HCT116 (cell line): ENCODE measurements around the gene TM9SF1. TPM values are rescaled to one million over a fixed set of nuclear protein-coding genes. Genes with fewer than 3 reads are reported as not detected.
"Not testable (repeated sequence)": the region's sequence is repeated elsewhere in the genome, so short reads cannot be mapped to it uniquely, and the experiment has no call there.

Experiments used
- ATAC-seq: fragments of 200-7000 bp; cut with Tn5 transposase; 2 replicates; pipeline ENCODE4 v1.9.1; 2020; ENCODE audit warnings: mild to moderate bottlenecking, moderate library complexity
- BruUV-seq: library from RNA; stranded (reverse); fragments of 400-500 nt; replicated peaks from 2 replicates; lab custom pipeline; 2021; lab: Mats Ljungman, UMichigan
- CTCF ChIA-PET: fragments of 300-600 bp; sonication (Branson Sonifier 250); formaldehyde crosslinking; loops from one replicate; lab custom pipeline; 2021; ENCODE audit warnings: antibody characterized with exemption; lab: Charles Lee
- POLR2A ChIA-PET: fragments of 300-600, 350-600 bp; sonication (Branson Sonifier 250); formaldehyde crosslinking; loops from one replicate; lab custom pipeline; 2021; ENCODE audit warnings: antibody characterized with exemption; lab: Charles Lee
- RAD21 ChIA-PET, 2 experiments: fragments of 300-600 bp; sonication (Branson Sonifier 250); formaldehyde crosslinking; loops; one replicate each; lab custom pipeline; 2023; ENCODE audit warnings: low total read pairs in 2 of 2; ENCODE audit not compliant: uncharacterized antibody in 2 of 2, unreplicated experiment in 2 of 2, low non-redundant PET in 1 of 2; lab: Charles Lee
- DNase-seq: peaks from one replicate; pipeline ENCODE4 v3.0.0-alpha.2; 2010; ENCODE audit warnings: low read depth, low spot score
- H2AFZ ChIP-seq: fragments of 200-600 bp; shearing (Covaris generic), sonication (generic); 2 replicates; pipeline ENCODE4 v1.6.1; 2017; ENCODE audit warnings: low read depth, mixed run types, mixed read lengths, antibody characterized with exemption, low read length; ENCODE audit not compliant: poor library complexity, severe bottlenecking
- H3K27ac ChIP-seq: 2 replicates; pipeline ENCODE4 v1.5.1; 2012; ENCODE audit warnings: low read depth, low read length
- H3K27me3 ChIP-seq: fragments of 200-600 bp; sonication (generic); 2 replicates; pipeline ENCODE4 v1.6.1; 2016; ENCODE audit warnings: mixed run types, low read length, mixed read lengths; ENCODE audit not compliant: insufficient read depth
- H3K36me3 ChIP-seq, 2 experiments: fragments of 200-500 bp in 1 of 2; fragments of 200-600 bp in 1 of 2; sonication (Bioruptor generic) in 1 of 2; sonication (generic) in 1 of 2; 2 replicates each; pipeline versions ENCODE4 v1.5.1 to v1.6.1; 2014 to 2016; ENCODE audit warnings: low read length in 2 of 2, inconsistent platforms in 1 of 2, mixed read lengths in 1 of 2, mixed run types in 1 of 2; ENCODE audit not compliant: insufficient read depth in 2 of 2, control insufficient read depth in 1 of 2
- H3K4me1 ChIP-seq, 2 experiments: fragments of 200-600 bp in 1 of 2; sonication (generic) in 1 of 2; 2 replicates each; pipeline versions ENCODE4 v1.5.1 to v1.6.1; 2012 to 2017; ENCODE audit warnings: low read length in 2 of 2, inconsistent platforms in 1 of 2, mild to moderate bottlenecking in 1 of 2, mixed read lengths in 1 of 2, mixed run types in 1 of 2, moderate library complexity in 1 of 2; ENCODE audit not compliant: insufficient read depth in 2 of 2, control insufficient read depth in 1 of 2
- H3K4me2 ChIP-seq: fragments of 200-600 bp; sonication (generic); 2 replicates; pipeline ENCODE4 v1.6.1; 2017; ENCODE audit warnings: mixed run types, low read length, mixed read lengths
- H3K4me3 ChIP-seq, 2 experiments: fragments of 200-600 bp in 1 of 2; sonication (generic) in 1 of 2; replicated peaks in 1 of 2; 2 replicates each; pipeline ENCODE4 v1.5.1; 2011 to 2016; ENCODE audit warnings: low read length in 2 of 2, control low read depth in 1 of 2, low read depth in 1 of 2, mild to moderate bottlenecking in 1 of 2, mixed read lengths in 1 of 2, mixed run types in 1 of 2
- H3K79me2 ChIP-seq: fragments of 200-600 bp; sonication (generic); 2 replicates; pipeline ENCODE4 v1.6.1; 2017; ENCODE audit warnings: mild to moderate bottlenecking, mixed run types, low read length, moderate library complexity, mixed read lengths; ENCODE audit not compliant: insufficient read depth
- H3K9ac ChIP-seq: fragments of 200-600 bp; sonication (generic); 2 replicates; pipeline ENCODE4 v1.6.1; 2016; ENCODE audit warnings: low read length, mixed read lengths
- H3K9me2 ChIP-seq: fragments of 200-600 bp; sonication (generic), shearing (Covaris generic); 2 replicates; pipeline ENCODE4 v1.6.1; 2017; ENCODE audit warnings: mixed run types, mild to moderate bottlenecking, moderate library complexity; ENCODE audit not compliant: insufficient read depth
- H3K9me3 ChIP-seq, 2 experiments: fragments of 200-500 bp in 1 of 2; fragments of 200-600 bp in 1 of 2; sonication (Bioruptor generic) in 1 of 2; sonication (generic) in 1 of 2; 2 replicates each; pipeline ENCODE4 v1.6.1; 2014 to 2017; ENCODE audit warnings: low read length in 2 of 2, mixed read lengths in 2 of 2, inconsistent platforms in 1 of 2, low read depth in 1 of 2, mild to moderate bottlenecking in 1 of 2, mixed run types in 1 of 2, moderate library complexity in 1 of 2; ENCODE audit not compliant: control insufficient read depth in 1 of 2, insufficient read depth in 1 of 2
- H4K20me1 ChIP-seq: fragments of 200-600 bp; sonication (generic), shearing (Covaris generic); 2 replicates; pipeline ENCODE4 v1.6.1; 2017; ENCODE audit warnings: mixed run types, mild to moderate bottlenecking, moderate library complexity; ENCODE audit not compliant: insufficient read depth
- CBX3 ChIP-seq: IDR thresholded peaks from 2 replicates; pipeline ENCODE4 v1.6.1; 2012; ENCODE audit warnings: low read depth
- CEBPB ChIP-seq: IDR thresholded peaks from 2 replicates; pipeline ENCODE4 v1.6.1; 2012; ENCODE audit warnings: low read depth
- EGR1 ChIP-seq: IDR thresholded peaks from 2 replicates; pipeline ENCODE4 v1.6.1; 2012; ENCODE audit warnings: low read depth
- ELF1 ChIP-seq: IDR thresholded peaks from 2 replicates; pipeline ENCODE4 v1.6.1; 2012; ENCODE audit warnings: low read depth, borderline replicate concordance
- EZH2 ChIP-seq: fragments of 200-600 bp; sonication (generic); IDR thresholded peaks from 2 replicates; pipeline ENCODE4 v1.6.1; 2017; ENCODE audit warnings: antibody characterized with exemption, mixed run types
- FOSL1 ChIP-seq: IDR thresholded peaks from 2 replicates; pipeline ENCODE4 v1.6.1; 2012; ENCODE audit warnings: low read depth
- JUND ChIP-seq: IDR thresholded peaks from 2 replicates; pipeline ENCODE4 v1.6.1; 2012
- POLR2AphosphoS5 ChIP-seq: IDR thresholded peaks from 2 replicates; pipeline ENCODE4 v1.6.1; 2011; ENCODE audit warnings: mild to moderate bottlenecking, low read depth, low read length, moderate library complexity
- REST ChIP-seq: IDR thresholded peaks from 2 replicates; pipeline ENCODE4 v1.6.1; 2012; ENCODE audit warnings: low read depth
- SRF ChIP-seq: IDR thresholded peaks from 2 replicates; pipeline ENCODE4 v1.6.1; 2012; ENCODE audit warnings: low read depth
- YY1 ChIP-seq: IDR thresholded peaks from 2 replicates; pipeline ENCODE4 v1.6.1; 2011; ENCODE audit warnings: low read length, low read depth, moderate library complexity, mild to moderate bottlenecking; ENCODE audit not compliant: insufficient replicate concordance; ENCODE audit errors: extremely low read depth
- ZFX ChIP-seq: fragments of 450-650 bp; IDR thresholded peaks from 2 replicates; pipeline ENCODE4 v1.6.1; 2017
- ZNF274 ChIP-seq: fragments of 200-500 bp; sonication (Bioruptor generic); IDR thresholded peaks from 2 replicates; pipeline ENCODE4 v1.6.1; 2014; ENCODE audit warnings: mild to moderate bottlenecking, low read depth, low read length, inconsistent platforms
- intact Hi-C: fragments of 100-400 bp; cut with micrococcal nuclease; formaldehyde crosslinking; loops from 2 replicates; pipeline ENCODE4 v1.10.0; 2022
- total RNA-seq: library from RNA; stranded (reverse); gene quantifications from one replicate; pipeline ENCODE4 v1.2.1, GENCODE V29; 2021; ENCODE audit not compliant: unreplicated experiment

Gene TM9SF1
- total RNA-seq, 1 experiment from 2014 or later, result 35.2 TPM

- CTCF ChIA-PET, result no interaction called here
- no peak for TF ChIP-seq CEBPB
- TF ChIP-seq ELF1, result no peak
- TF ChIP-seq ZFX, result no peak
- TF ChIP-seq POLR2AphosphoS5, result no peak
- TF ChIP-seq CBX3, result no peak
- no peak for TF ChIP-seq JUND
- TF ChIP-seq EGR1, result no peak
- TF ChIP-seq FOSL1, result no peak
- TF ChIP-seq YY1, result no peak
- no peak for TF ChIP-seq REST
- TF ChIP-seq ZNF274, result no peak
- no peak for TF ChIP-seq SRF
- TF ChIP-seq EZH2, result no peak
- Histone ChIP-seq H3K79me2 (peaks cover 96% of the 10 kb centered on the region), H3K27ac (no peak overlapping the region), H3K4me1 (no peaks in the 10 kb centered on the region), H3K9me3 (no peaks in the 10 kb centered on the region), H3K36me3 (peaks cover 4 to 10% of the 10 kb centered on the region in 2 experiments; a peak in 3 of 4 replicates), H3K4me3 (no peak overlapping the region), H2AFZ (no peak overlapping the region), H3K27me3 (no peaks in the 10 kb centered on the region), H3K9ac (no peak overlapping the region), H4K20me1 (no peaks in the 10 kb centered on the region), H3K4me2 (no peak overlapping the region), H3K9me2 (no peaks in the 10 kb centered on the region)
- BruUV-seq, result no TSS peak
- ATAC-seq (no peak), DNase-seq (no peak)
- intact Hi-C loops, result no loop called here
- RAD21 ChIA-PET, result no interaction called here
- POLR2A ChIA-PET, result no interaction called here
Observed at GRCh38 chr14:24224618-24225071, 29.4 kb upstream of the TM9SF1 start.

GRCh38 chr14:24222987-24223386 is 27.7 kb upstream of the TM9SF1 start:
- BruUV-seq, H3K9ac ChIP-seq, POLR2A ChIA-PET, H3K9me2 ChIP-seq, ATAC-seq, CTCF ChIA-PET, H3K36me3 ChIP-seq, H4K20me1 ChIP-seq, H3K4me1 ChIP-seq, H3K9me3 ChIP-seq, RAD21 ChIA-PET, H3K4me2 ChIP-seq, H2AFZ ChIP-seq, H3K27ac ChIP-seq, H3K27me3 ChIP-seq, DNase-seq, intact Hi-C loops, H3K4me3 ChIP-seq: not testable (repeated sequence)
- H3K79me2 ChIP-seq, result peaks cover 88% of the 10 kb centered on the region
